ENCODE data around the gene NT5C1A. TPM values are rescaled to one million over a fixed set of nuclear protein-coding genes. Genes with fewer than 3 reads are reported as not detected.

Gene NT5C1A
- total and polyA plus RNA-seq, 8 donors: 0.07 to 4.5 (median 1.2) TPM

DNA sequence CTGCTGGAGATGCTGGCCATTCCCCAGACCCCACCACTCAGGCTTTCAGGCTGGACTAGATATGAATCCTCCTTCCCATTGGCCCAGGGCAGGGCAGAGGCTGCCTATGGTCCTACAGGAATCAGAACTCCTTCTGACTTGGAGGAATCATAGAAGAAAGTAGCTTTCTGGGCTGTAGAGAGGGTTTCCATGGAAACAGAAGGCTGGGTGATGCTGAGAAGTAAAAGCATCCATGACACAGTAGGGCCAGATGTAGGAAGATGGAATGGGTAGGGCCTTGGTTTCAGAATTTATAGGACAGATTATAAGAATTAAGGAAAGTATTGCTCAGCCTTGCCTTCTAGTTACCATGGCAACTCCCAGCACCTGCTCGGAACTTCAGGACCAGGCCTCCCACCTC lies 9.0 kb downstream of the NT5C1A start:
- 94 to 100% methylated on average over 1 of the region's 1 CpG for whole genome bisulfite sequencing, 2 donors
- no peaks in the 10 kb centered on the region for H3K9me3 ChIP-seq
- ATAC-seq (no peak), DNase-seq (no peak), FAIRE-seq (no peak)
- intact Hi-C loops (cut with DNase I): loop anchor here in 1 of 3 donors (5.0 kb wide), 1 partner anchor 51 kb away; no protein-coding TSS in a partner anchor
- no peaks in the 10 kb centered on the region for H3K27me3 ChIP-seq
- no peaks in the 10 kb centered on the region for H3K36me3 ChIP-seq
- TF ChIP-seq, protein P1, sequence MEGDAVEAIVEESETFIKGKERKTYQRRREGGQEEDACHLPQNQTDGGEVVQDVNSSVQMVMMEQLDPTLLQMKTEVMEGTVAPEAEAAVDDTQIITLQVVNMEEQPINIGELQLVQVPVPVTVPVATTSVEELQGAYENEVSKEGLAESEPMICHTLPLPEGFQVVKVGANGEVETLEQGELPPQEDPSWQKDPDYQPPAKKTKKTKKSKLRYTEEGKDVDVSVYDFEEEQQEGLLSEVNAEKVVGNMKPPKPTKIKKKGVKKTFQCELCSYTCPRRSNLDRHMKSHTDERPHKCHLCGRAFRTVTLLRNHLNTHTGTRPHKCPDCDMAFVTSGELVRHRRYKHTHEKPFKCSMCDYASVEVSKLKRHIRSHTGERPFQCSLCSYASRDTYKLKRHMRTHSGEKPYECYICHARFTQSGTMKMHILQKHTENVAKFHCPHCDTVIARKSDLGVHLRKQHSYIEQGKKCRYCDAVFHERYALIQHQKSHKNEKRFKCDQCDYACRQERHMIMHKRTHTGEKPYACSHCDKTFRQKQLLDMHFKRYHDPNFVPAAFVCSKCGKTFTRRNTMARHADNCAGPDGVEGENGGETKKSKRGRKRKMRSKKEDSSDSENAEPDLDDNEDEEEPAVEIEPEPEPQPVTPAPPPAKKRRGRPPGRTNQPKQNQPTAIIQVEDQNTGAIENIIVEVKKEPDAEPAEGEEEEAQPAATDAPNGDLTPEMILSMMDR (IDR thresholded peaks at IDR 0.05): no peak
- no peak overlapping the region for H3K4me3 ChIP-seq
- H3K4me1 ChIP-seq: no peaks in the 10 kb centered on the region
- no peak overlapping the region for H3K27ac ChIP-seq

DNA sequence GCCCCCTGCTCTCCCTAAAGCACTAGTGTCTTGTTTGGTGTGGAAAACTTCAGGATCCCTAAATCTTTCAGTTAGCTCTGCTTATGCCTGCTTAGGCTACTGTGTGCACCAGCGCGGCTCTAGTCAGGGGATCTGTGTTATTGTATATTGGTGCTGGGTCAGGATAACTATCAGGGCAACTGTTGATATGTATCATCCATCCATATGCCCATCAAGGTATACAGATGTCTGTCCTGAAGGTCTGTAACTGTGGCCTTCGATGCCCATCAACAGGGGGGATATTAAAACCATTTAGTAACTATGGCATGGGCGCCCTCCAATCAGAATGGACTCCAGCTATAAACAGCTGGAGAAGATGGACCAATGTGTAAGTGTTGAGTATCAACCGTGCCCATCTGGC lies 12.4 kb downstream of the NT5C1A start:
- FAIRE-seq (no peak), ATAC-seq (no peak), DNase-seq (no peak)
- Histone ChIP-seq H3K27me3 (no peaks in the 10 kb centered on the region), H3K9me3 (no peaks in the 10 kb centered on the region), H3K4me1 (no peaks in the 10 kb centered on the region), H3K27ac (no peak overlapping the region), H3K36me3 (no peaks in the 10 kb centered on the region), H3K4me3 (no peak overlapping the region)
- TF ChIP-seq, protein P1 (IDR thresholded peaks at IDR 0.05): no peak
- WGBS, 2 donors: 84 to 87% methylated on average over 5 of the region's 5 CpGs
- intact Hi-C loops (cut with DNase I): loop anchor here in 1 of 3 donors (10.0 kb wide), 1 partner anchor 65 kb away; no protein-coding TSS in a partner anchor

DNA sequence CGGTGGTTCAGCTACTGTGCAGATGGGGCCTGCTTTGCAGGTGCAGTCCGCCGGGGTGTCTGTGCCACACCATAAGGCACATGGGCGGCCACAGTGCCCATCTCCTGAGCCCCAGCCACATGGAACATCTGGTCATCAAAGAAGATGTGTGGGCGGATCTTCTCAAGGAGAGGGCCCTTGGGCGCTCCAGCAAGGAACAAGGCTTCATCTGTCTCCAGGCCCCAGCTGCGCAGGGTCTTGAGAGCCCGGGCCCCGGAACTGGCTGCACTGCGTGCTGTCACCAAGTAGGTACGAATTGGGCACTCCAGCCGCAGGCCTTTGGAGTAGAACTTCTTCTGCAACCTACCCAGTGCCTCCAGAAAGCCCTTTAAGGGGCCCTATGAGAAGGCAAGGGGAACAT lies 12.8 kb downstream of the NT5C1A start:
- no peaks in the 10 kb centered on the region for H3K4me1 ChIP-seq
- ATAC-seq (no peak), DNase-seq (no peak), FAIRE-seq (no peak)
- H3K27ac ChIP-seq: no peak overlapping the region
- no peaks in the 10 kb centered on the region for H3K36me3 ChIP-seq
- TF ChIP-seq, protein P1 (IDR thresholded peaks at IDR 0.05): no peak
- no peaks in the 10 kb centered on the region for H3K27me3 ChIP-seq
- intact Hi-C loops (cut with DNase I): loop anchor here in 1 of 3 donors (10.0 kb wide), 1 partner anchor 64 kb away; no protein-coding TSS in a partner anchor
- H3K4me3 ChIP-seq: no peak overlapping the region
- H3K9me3 ChIP-seq: no peaks in the 10 kb centered on the region
- WGBS, 2 donors: 92% methylated on average over 12 of the region's 12 CpGs

DNA sequence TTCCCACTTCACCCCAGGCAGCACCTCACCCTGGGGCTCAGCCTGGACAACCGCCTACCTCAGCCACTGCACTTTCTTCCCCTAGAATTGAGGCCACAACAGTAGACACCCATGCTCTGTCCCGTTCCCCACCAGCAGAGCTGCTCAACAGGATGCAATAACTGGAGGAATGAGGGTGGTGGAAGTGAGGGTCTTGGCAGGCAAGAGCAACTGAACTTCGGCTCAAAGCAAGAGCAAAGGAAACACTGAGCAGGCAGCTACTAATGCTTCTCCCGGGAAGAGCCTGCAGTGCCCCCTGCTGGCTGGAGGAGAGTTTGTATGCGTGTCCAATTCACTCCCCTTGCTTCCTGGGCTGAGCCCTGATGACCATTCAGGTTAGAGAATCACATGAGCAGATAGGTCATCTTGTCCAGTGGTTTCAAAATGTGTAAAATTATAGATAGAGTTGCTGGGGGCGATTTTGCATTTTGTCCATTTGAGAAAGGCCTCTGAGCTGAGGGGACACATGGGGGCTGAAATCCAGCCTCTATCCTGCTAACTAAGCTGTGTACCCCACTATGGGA lies 13.9 kb downstream of the NT5C1A start:
- Histone ChIP-seq H3K4me1 (peaks cover 0 to 4% (median 0%) of the 10 kb centered on the region in 3 donors), H3K27ac (no peak overlapping the region), H3K9me3 (no peaks in the 10 kb centered on the region), H3K27me3 (no peaks in the 10 kb centered on the region), H3K36me3 (no peaks in the 10 kb centered on the region), H3K4me3 (no peak overlapping the region)
- DNase-seq: peak; percentile 66 to 90 (median 83)
- ATAC-seq: peak; percentile 80 to 87 (median 83)
- intact Hi-C loops (cut with DNase I): loop anchor here in 1 of 3 donors (10.0 kb wide), 1 partner anchor 63 kb away; no protein-coding TSS in a partner anchor
- WGBS, 2 donors: 22 to 23% methylated on average over 6 of the region's 6 CpGs
- FAIRE-seq: no peak
- TF ChIP-seq, protein P1 (IDR thresholded peaks at IDR 0.05): peak; percentile 67 to 84 (median 82)

DNA sequence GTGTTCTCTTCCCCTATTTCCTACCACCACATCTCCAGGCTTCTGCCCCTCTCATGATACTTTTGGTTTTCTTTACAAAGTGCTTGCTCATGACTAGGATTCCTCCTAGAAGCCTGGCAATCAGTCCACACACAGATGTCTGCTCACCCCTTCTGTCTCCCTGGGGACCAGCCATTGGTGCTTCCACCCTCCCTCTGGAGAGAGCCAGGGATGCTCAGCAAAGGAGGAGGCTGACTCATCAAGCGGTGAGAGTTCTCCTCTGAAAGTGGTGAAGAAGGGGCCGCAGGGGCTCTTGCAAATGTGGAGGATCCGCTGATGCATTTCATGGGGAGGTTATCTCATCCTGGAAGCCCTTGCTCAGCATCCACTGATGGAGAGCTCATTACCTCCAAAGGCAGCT lies 14.5 kb downstream of the NT5C1A start:
- Histone ChIP-seq H3K9me3 (no peaks in the 10 kb centered on the region), H3K36me3 (no peaks in the 10 kb centered on the region), H3K27me3 (no peaks in the 10 kb centered on the region), H3K4me1 (peaks cover 0 to 5% (median 0%) of the 10 kb centered on the region in 3 donors), H3K27ac (no peak overlapping the region), H3K4me3 (no peak overlapping the region)
- no peak for FAIRE-seq
- intact Hi-C loops (cut with DNase I): loop anchor here in 1 of 3 donors (10.0 kb wide), 1 partner anchor 63 kb away; no protein-coding TSS in a partner anchor
- DNase-seq: no peak
- ATAC-seq: no peak
- TF ChIP-seq, protein P1 (IDR thresholded peaks at IDR 0.05): no peak
- WGBS, 2 donors: 79 to 83% methylated on average over 3 of the region's 3 CpGs
